HL-60 (cell line): ENCODE data around the gene CAST.

Source experiments
- DNase-seq, 2 experiments: peaks; one replicate each; pipeline ENCODE4 v3.0.0-alpha.2; 2010 to 2020; ENCODE audit warnings: low read depth in 1 of 2, low spot score in 1 of 2
- H3K27ac ChIP-seq: fragments of 250-450 bp; sonication (Bioruptor Pico); replicated peaks from 2 replicates; pipeline ENCODE4 v1.5.1; 2020; ENCODE audit warnings: mild to moderate bottlenecking, moderate library complexity
- H3K27me3 ChIP-seq: fragments of 250-450 bp; sonication (Bioruptor Pico); 2 replicates; pipeline ENCODE4 v1.5.1; 2021; ENCODE audit warnings: mild to moderate bottlenecking, moderate library complexity; ENCODE audit not compliant: insufficient read depth, poor library complexity, severe bottlenecking
- H3K4me3 ChIP-seq: replicated peaks from 2 replicates; pipeline ENCODE4 v1.5.1; 2011; ENCODE audit warnings: mild to moderate bottlenecking, control low read depth, low read length; ENCODE audit not compliant: insufficient read depth
- CTCF ChIP-seq: IDR thresholded peaks from one replicate; pipeline ENCODE4 v1.5.1; 2011; ENCODE audit warnings: low read length, control low read depth, inconsistent platforms; ENCODE audit not compliant: insufficient read depth
- GABPA ChIP-seq: IDR thresholded peaks from 2 replicates; pipeline ENCODE4 v1.6.1; 2012; ENCODE audit warnings: low read depth
- POLR2AphosphoS5 ChIP-seq: IDR thresholded peaks from 2 replicates; pipeline ENCODE4 v1.6.1; 2012; ENCODE audit warnings: low read depth
- REST ChIP-seq: IDR thresholded peaks from 2 replicates; pipeline ENCODE4 v1.6.1; 2012; ENCODE audit warnings: low read depth; ENCODE audit not compliant: insufficient replicate concordance
- SPI1 ChIP-seq: IDR thresholded peaks from 2 replicates; pipeline ENCODE4 v1.6.1; 2012; ENCODE audit warnings: low read depth, mild to moderate bottlenecking, borderline replicate concordance

CAST gene

GRCh38 chr5:96649251-96649662 lies 12.9 kb upstream of the CAST start:
- no peak for DNase-seq
- H3K4me3 ChIP-seq, result no peak overlapping the region
- H3K27me3 ChIP-seq, result no peaks in the 10 kb centered on the region
- no peak overlapping the region for H3K27ac ChIP-seq
- TF ChIP-seq SPI1, result no peak
- TF ChIP-seq CTCF, result no peak
- no peak for TF ChIP-seq GABPA
- TF ChIP-seq REST, result no peak
- TF ChIP-seq POLR2AphosphoS5, result no peak

GRCh38 chr5:96649681-96650540 lies 12.3 kb upstream of the CAST start:
- no peaks in the 10 kb centered on the region for H3K27me3 ChIP-seq
- H3K27ac ChIP-seq, result no peak overlapping the region
- no peak for DNase-seq
- no peak overlapping the region for H3K4me3 ChIP-seq
- TF ChIP-seq GABPA (no peak), REST (no peak), CTCF (no peak), POLR2AphosphoS5 (no peak), SPI1 (no peak)

- no peak for DNase-seq
Observed at GRCh38 chr5:96651047-96651446, 11.1 kb upstream of the CAST start.

More at GRCh38 chr5:96651047-96651446, 11.1 kb upstream of the CAST start:
- H3K27me3 ChIP-seq, result no peaks in the 10 kb centered on the region
- TF ChIP-seq POLR2AphosphoS5, result no peak
- no peak for TF ChIP-seq CTCF
- TF ChIP-seq REST, result no peak
- TF ChIP-seq SPI1, result no peak
- TF ChIP-seq GABPA, result no peak
- H3K27ac ChIP-seq, result no peak overlapping the region
- no peak overlapping the region for H3K4me3 ChIP-seq
